HEK293 (cell line): ENCODE results near the gene FARSA.

Experiments used
- CTCF ChIA-PET: fragments of 350-600 bp; formaldehyde crosslinking; extraction: SDS; loops from one replicate; lab custom pipeline; 2021; ENCODE audit warnings: antibody characterized with exemption; lab: Yijun Ruan, JAX
- POLR2A ChIA-PET: fragments of 300-600 bp; formaldehyde crosslinking; extraction: SDS; loops from one replicate; lab custom pipeline; 2020; ENCODE audit warnings: antibody characterized with exemption, inconsistent platforms; lab: Yijun Ruan, JAX
- H3K27ac ChIP-seq: fragments of 200-500 bp; sonication (Bioruptor generic); 2 replicates; pipeline ENCODE4 v1.5.1; 2014; ENCODE audit warnings: low read depth, low read length, control low read depth, inconsistent platforms; ENCODE audit errors: extremely low read depth
- H3K36me3 ChIP-seq, 2 experiments: fragments of 200-500 bp in 1 of 2; sonication (Bioruptor generic) in 1 of 2; 1 replicate in 1 of 2; 2 replicates in 1 of 2; pipeline ENCODE4 v1.5.1; 2014 to 2017; ENCODE audit warnings: inconsistent platforms in 2 of 2, low read length in 2 of 2; ENCODE audit not compliant: control insufficient read depth in 2 of 2, insufficient read depth in 1 of 2
- H3K4me1 ChIP-seq: fragments of 200-500 bp; sonication (Bioruptor generic); 2 replicates; pipeline ENCODE4 v1.5.1; 2014; ENCODE audit warnings: mild to moderate bottlenecking, low read length, inconsistent platforms; ENCODE audit not compliant: control insufficient read depth, insufficient read depth
- H3K4me3 ChIP-seq: 2 replicates; pipeline ENCODE4 v1.5.1; 2011; ENCODE audit warnings: low read depth, mild to moderate bottlenecking, control low read depth, low read length, moderate library complexity
- H3K9me3 ChIP-seq: fragments of 200-500 bp; sonication (Bioruptor generic); 2 replicates; pipeline ENCODE4 v1.5.1; 2014; ENCODE audit warnings: low read depth, low read length, inconsistent platforms; ENCODE audit not compliant: control insufficient read depth, insufficient read depth
- BCL11A ChIP-seq: fragments of 450-650 bp; formaldehyde crosslinking; IDR thresholded peaks from 2 replicates; pipeline ENCODE4 v1.5.1; 2016; ENCODE audit warnings: low read depth, missing biosample characterization, missing genetic modification characterization
- GLIS1 ChIP-seq: fragments of 450-650 bp; formaldehyde crosslinking; IDR thresholded peaks from 2 replicates; pipeline ENCODE4 v1.5.1; 2016; ENCODE audit warnings: missing biosample characterization, missing genetic modification characterization
- HOXD13 ChIP-seq: sonication (generic); formaldehyde crosslinking; IDR thresholded peaks from 2 replicates; pipeline ENCODE4 v1.8.0; 2022; ENCODE audit warnings: missing genetic modification reagents, borderline replicate concordance
- KLF10 ChIP-seq: fragments of 450-650 bp; IDR thresholded peaks from 2 replicates; pipeline ENCODE4 v1.5.1; 2018; ENCODE audit warnings: missing biosample characterization, mild to moderate bottlenecking, missing genetic modification characterization
- KLF7 ChIP-seq: fragments of 450-650 bp; formaldehyde crosslinking; IDR thresholded peaks from 2 replicates; pipeline ENCODE4 v1.5.1; 2016; ENCODE audit warnings: missing biosample characterization, missing genetic modification characterization, borderline replicate concordance
- MZF1 ChIP-seq: fragments of 450-650 bp; formaldehyde crosslinking; IDR thresholded peaks from 2 replicates; pipeline ENCODE4 v1.5.1; 2017; ENCODE audit warnings: missing biosample characterization, missing genetic modification characterization, borderline replicate concordance
- SCRT2 ChIP-seq: fragments of 450-650 bp; formaldehyde crosslinking; IDR thresholded peaks from 2 replicates; pipeline ENCODE4 v1.5.1; 2016; ENCODE audit warnings: missing biosample characterization, missing genetic modification characterization
- SP7 ChIP-seq: fragments of 450-650 bp; formaldehyde crosslinking; IDR thresholded peaks from 2 replicates; pipeline ENCODE4 v1.5.1; 2016; ENCODE audit warnings: missing biosample characterization, missing genetic modification characterization
- YY1 ChIP-seq: fragments of 450-650 bp; formaldehyde crosslinking; IDR thresholded peaks from 2 replicates; pipeline ENCODE4 v1.5.1; 2018; ENCODE audit warnings: missing biosample characterization, missing genetic modification characterization
- YY2 ChIP-seq: fragments of 450-650 bp; formaldehyde crosslinking; IDR thresholded peaks from 2 replicates; pipeline ENCODE4 v1.5.1; 2016; ENCODE audit warnings: missing biosample characterization, missing genetic modification characterization
- ZBTB21 ChIP-seq: fragments of 450-650 bp; formaldehyde crosslinking; IDR thresholded peaks from 2 replicates; pipeline ENCODE4 v1.5.1; 2017; ENCODE audit warnings: missing biosample characterization, missing genetic modification characterization
- ZBTB8A ChIP-seq: fragments of 450-650 bp; formaldehyde crosslinking; IDR thresholded peaks from 2 replicates; pipeline ENCODE4 v1.5.1; 2016; ENCODE audit warnings: missing biosample characterization, missing genetic modification characterization
- ZNF169 ChIP-seq: fragments of 450-650 bp; formaldehyde crosslinking; IDR thresholded peaks from 2 replicates; pipeline ENCODE4 v1.5.1; 2016; ENCODE audit warnings: missing biosample characterization, missing genetic modification characterization
- ZNF341 ChIP-seq: fragments of 450-650 bp; formaldehyde crosslinking; IDR thresholded peaks from 2 replicates; pipeline ENCODE4; 2016; ENCODE audit warnings: low read depth, missing biosample characterization, missing genetic modification characterization
- ZNF518A ChIP-seq: fragments of 450-650 bp; formaldehyde crosslinking; conservative IDR thresholded peaks from 2 replicates; pipeline ENCODE4 v1.5.1; 2016; ENCODE audit warnings: low read depth, missing biosample characterization, missing genetic modification characterization
- ZNF561 ChIP-seq: fragments of 450-650 bp; IDR thresholded peaks from 2 replicates; pipeline ENCODE4 v1.5.1; 2018; ENCODE audit warnings: missing biosample characterization, missing genetic modification characterization, borderline replicate concordance
- ZNF629 ChIP-seq: fragments of 450-650 bp; formaldehyde crosslinking; IDR thresholded peaks from 2 replicates; pipeline ENCODE4 v1.5.1; 2017; ENCODE audit warnings: missing biosample characterization, missing genetic modification characterization
- ZNF747 ChIP-seq: fragments of 450-650 bp; formaldehyde crosslinking; IDR thresholded peaks from 2 replicates; pipeline ENCODE4 v1.5.1; 2016; ENCODE audit warnings: missing biosample characterization, missing genetic modification characterization
- TF ChIP-seq, protein P1 (sequence below): fragments of 450-650 bp; formaldehyde crosslinking; IDR thresholded peaks from 2 replicates; pipeline ENCODE4 v1.5.1; 2016; ENCODE audit warnings: missing biosample characterization, missing genetic modification characterization, low read depth
- TF ChIP-seq, protein P2 (sequence below): fragments of 450-650 bp; formaldehyde crosslinking; IDR thresholded peaks from 2 replicates; pipeline ENCODE4 v1.5.1; 2016; ENCODE audit warnings: missing biosample characterization, missing genetic modification characterization
- TF ChIP-seq, protein P3 (sequence below): fragments of 450-650 bp; formaldehyde crosslinking; IDR thresholded peaks from 2 replicates; pipeline ENCODE4 v1.5.1; 2016; ENCODE audit warnings: missing biosample characterization, missing genetic modification characterization, borderline replicate concordance
- TF ChIP-seq, protein P4 (sequence below): fragments of 450-650 bp; formaldehyde crosslinking; IDR thresholded peaks from 2 replicates; pipeline ENCODE4 v1.5.1; 2016; ENCODE audit warnings: missing biosample characterization, missing genetic modification characterization

The FARSA gene

DNA sequence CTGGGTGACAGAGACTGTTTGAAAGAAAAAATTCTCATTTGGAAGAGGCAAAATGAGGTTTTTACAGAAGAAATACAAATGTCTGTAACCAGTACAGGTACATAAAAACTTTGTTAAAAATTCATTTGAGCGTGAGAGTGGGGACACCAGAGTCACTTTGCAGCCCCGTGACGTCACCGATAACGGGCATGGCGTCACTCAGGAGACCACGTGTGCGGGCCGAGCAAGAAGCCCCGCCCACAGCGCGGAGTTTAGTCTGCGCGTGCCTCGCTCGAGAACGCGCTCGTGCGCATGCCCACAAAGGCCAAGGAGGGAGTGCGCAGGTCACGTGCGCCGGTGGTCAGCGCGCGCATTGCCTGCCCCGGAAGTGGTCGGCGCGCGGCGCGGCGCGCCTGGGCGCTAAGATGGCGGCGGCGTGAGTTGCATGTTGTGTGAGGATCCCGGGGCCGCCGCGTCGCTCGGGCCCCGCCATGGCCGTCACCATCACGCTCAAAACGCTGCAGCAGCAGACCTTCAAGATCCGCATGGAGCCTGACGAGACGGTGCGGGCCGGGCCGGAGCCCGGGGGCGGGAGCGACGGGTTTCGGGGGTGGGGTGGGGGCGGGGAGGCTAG is 12.1 kb upstream of the FARSA start, which contains the start of gene RAD23A (continued):
- peak; percentile 96 for TF ChIP-seq YY1 (tag by site-specific recombination)
- TF ChIP-seq SP7 (tag by site-specific recombination), result peak; percentile 84
- TF ChIP-seq ZBTB8A (tag by site-specific recombination), result peak; percentile 49
- peak; percentile 74 for TF ChIP-seq ZNF518A
- TF ChIP-seq KLF10 (tag by site-specific recombination), result peak; percentile 58
- no peak for TF ChIP-seq SCRT2 (tag by site-specific recombination)
- TF ChIP-seq KLF7, result 0 out of 2 replicates have a peak, but pooled peaks have one; percentile 5
- TF ChIP-seq MZF1, result no peak
- TF ChIP-seq, protein P1, sequence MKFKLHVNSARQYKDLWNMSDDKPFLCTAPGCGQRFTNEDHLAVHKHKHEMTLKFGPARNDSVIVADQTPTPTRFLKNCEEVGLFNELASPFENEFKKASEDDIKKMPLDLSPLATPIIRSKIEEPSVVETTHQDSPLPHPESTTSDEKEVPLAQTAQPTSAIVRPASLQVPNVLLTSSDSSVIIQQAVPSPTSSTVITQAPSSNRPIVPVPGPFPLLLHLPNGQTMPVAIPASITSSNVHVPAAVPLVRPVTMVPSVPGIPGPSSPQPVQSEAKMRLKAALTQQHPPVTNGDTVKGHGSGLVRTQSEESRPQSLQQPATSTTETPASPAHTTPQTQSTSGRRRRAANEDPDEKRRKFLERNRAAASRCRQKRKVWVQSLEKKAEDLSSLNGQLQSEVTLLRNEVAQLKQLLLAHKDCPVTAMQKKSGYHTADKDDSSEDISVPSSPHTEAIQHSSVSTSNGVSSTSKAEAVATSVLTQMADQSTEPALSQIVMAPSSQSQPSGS (tag by site-specific recombination), result peak; percentile 100
- TF ChIP-seq YY2 (tag by site-specific recombination), result peak; percentile 96
- TF ChIP-seq, protein P2, sequence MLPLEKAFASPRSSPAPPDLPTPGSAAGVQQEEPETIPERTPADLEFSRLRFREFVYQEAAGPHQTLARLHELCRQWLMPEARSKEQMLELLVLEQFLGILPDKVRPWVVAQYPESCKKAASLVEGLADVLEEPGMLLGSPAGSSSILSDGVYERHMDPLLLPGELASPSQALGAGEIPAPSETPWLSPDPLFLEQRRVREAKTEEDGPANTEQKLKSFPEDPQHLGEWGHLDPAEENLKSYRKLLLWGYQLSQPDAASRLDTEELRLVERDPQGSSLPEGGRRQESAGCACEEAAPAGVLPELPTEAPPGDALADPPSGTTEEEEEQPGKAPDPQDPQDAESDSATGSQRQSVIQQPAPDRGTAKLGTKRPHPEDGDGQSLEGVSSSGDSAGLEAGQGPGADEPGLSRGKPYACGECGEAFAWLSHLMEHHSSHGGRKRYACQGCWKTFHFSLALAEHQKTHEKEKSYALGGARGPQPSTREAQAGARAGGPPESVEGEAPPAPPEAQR, result no peak
- TF ChIP-seq ZNF169 (tag by site-specific recombination), result no peak
- peak; percentile 100 for TF ChIP-seq ZBTB21 (tag by site-specific recombination)
- TF ChIP-seq ZNF629, result peak; percentile 100
- peak; percentile 43; the same call in 1 of the 2 replicates for TF ChIP-seq ZNF561 (tag by site-specific recombination)
- TF ChIP-seq BCL11A, result peak; percentile 63; the same call in 1 of the 2 replicates
- TF ChIP-seq ZNF747 (tag by site-specific recombination), result no peak

GRCh38 chr19:12944104-12944674 is 10.7 kb upstream of the FARSA start:
- no peaks in the 10 kb centered on the region for H3K9me3 ChIP-seq
- H3K4me3 ChIP-seq, result no peak overlapping the region
- peaks cover 5% of the 10 kb centered on the region for H3K4me1 ChIP-seq
- H3K36me3 ChIP-seq, result peaks cover 41 to 79% of the 10 kb centered on the region in 2 experiments
- POLR2A ChIA-PET, result interaction anchor here (1.0 to 1.8 kb wide), 2 partner anchors 11 kb away, joined by 6 to 7 read pairs; partner anchors contain the start of gene FARSA
- CTCF ChIA-PET, result interaction anchor here (0.7 to 0.9 kb wide), 2 partner anchors 12 to 225 kb away, joined by 3 read pairs; no protein-coding TSS in a partner anchor
- peak overlapping the region; percentile 50; the same call in 1 of the 2 replicates for H3K27ac ChIP-seq
- TF ChIP-seq ZNF341 (tag by site-specific recombination) (peak; percentile 65), GLIS1 (tag by site-specific recombination) (peak; percentile 73), HOXD13 (no peak)
- TF ChIP-seq, protein P3, sequence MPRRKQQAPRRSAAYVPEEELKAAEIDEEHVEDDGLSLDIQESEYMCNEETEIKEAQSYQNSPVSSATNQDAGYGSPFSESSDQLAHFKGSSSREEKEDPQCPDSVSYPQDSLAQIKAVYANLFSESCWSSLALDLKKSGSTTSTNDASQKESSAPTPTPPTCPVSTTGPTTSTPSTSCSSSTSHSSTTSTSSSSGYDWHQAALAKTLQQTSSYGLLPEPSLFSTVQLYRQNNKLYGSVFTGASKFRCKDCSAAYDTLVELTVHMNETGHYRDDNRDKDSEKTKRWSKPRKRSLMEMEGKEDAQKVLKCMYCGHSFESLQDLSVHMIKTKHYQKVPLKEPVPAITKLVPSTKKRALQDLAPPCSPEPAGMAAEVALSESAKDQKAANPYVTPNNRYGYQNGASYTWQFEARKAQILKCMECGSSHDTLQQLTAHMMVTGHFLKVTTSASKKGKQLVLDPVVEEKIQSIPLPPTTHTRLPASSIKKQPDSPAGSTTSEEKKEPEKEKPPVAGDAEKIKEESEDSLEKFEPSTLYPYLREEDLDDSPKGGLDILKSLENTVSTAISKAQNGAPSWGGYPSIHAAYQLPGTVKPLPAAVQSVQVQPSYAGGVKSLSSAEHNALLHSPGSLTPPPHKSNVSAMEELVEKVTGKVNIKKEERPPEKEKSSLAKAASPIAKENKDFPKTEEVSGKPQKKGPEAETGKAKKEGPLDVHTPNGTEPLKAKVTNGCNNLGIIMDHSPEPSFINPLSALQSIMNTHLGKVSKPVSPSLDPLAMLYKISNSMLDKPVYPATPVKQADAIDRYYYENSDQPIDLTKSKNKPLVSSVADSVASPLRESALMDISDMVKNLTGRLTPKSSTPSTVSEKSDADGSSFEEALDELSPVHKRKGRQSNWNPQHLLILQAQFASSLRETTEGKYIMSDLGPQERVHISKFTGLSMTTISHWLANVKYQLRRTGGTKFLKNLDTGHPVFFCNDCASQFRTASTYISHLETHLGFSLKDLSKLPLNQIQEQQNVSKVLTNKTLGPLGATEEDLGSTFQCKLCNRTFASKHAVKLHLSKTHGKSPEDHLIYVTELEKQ (tag by site-specific recombination), result no peak
- TF ChIP-seq, protein P4, sequence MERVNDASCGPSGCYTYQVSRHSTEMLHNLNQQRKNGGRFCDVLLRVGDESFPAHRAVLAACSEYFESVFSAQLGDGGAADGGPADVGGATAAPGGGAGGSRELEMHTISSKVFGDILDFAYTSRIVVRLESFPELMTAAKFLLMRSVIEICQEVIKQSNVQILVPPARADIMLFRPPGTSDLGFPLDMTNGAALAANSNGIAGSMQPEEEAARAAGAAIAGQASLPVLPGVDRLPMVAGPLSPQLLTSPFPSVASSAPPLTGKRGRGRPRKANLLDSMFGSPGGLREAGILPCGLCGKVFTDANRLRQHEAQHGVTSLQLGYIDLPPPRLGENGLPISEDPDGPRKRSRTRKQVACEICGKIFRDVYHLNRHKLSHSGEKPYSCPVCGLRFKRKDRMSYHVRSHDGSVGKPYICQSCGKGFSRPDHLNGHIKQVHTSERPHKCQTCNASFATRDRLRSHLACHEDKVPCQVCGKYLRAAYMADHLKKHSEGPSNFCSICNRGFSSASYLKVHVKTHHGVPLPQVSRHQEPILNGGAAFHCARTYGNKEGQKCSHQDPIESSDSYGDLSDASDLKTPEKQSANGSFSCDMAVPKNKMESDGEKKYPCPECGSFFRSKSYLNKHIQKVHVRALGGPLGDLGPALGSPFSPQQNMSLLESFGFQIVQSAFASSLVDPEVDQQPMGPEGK, result 0 out of 2 replicates have a peak, but pooled peaks have one; percentile 21
